GM19467 (cell line): ENCODE results near the gene ANG.

Experiments used
- ATAC-seq: cut with Tn5 transposase; IDR thresholded peaks from one replicate; pipeline ENCODE4 v1.9.1; 2021; ENCODE audit warnings: mild to moderate bottlenecking, moderate library complexity; ENCODE audit not compliant: unreplicated experiment

ANG gene

GRCh38 chr14:20742132-20742531 lies 53.6 kb downstream of the ANG start:
- no peak for ATAC-seq

- ATAC-seq, result no peak
These were observed 55.0 kb downstream of the ANG start for GRCh38 chr14:20743556-20743955.
